ENCODE results near the gene MANEA.

MANEA gene

DNA sequence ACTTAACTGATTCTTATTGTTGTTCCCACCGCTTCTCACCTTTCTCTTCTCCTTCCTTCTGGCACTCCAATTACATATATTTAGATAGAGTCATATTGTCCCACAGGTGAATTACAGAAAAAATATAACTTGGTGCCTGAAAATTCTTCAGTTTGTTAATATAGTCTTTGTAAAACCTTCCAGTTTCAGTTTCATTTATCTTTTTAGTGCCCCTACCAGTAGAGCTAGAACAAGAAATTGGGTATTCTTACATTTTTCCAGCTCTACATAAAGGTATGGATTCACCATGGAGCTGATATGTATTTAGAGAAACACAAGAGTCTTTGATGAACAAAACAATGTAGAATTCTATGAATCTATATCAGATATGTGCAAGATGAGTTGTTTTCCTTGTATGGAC lies 10.7 kb downstream of the MANEA start:
- no peak for DNase-seq (ENCODE audit: low read depth in 1 of 2, low spot score in 1 of 2)

GRCh38 chr6:95589067-95589466 lies 11.7 kb downstream of the MANEA start:
- DNase-seq (ENCODE audit: low read depth in 1 of 2, low spot score in 1 of 2): no peak

- no peak for DNase-seq (ENCODE audit: low read depth in 1 of 2, low spot score in 1 of 2)
These were observed 12.7 kb downstream of the MANEA start for GRCh38 chr6:95589826-95590570.

DNA sequence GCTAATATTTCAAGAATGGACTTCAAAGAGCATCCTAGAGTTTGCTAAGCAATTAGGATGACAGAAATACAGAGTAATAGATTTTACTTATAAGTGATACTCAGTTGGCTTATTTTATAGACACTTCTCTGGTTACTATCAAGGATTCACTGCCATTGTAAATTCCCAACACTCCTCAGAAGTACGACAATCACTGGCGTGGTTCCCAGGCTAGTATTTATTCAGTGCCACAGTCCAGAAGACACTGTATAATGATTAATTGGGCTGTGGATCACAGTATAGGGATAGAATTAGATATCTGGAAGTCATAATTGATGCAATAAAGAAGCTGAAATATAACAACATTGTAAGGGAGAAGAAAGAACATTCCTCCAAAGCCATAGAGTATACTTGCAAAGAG lies 15.7 kb downstream of the MANEA start:
- no peak for DNase-seq (ENCODE audit: low read depth in 1 of 2, low spot score in 1 of 2)

DNA sequence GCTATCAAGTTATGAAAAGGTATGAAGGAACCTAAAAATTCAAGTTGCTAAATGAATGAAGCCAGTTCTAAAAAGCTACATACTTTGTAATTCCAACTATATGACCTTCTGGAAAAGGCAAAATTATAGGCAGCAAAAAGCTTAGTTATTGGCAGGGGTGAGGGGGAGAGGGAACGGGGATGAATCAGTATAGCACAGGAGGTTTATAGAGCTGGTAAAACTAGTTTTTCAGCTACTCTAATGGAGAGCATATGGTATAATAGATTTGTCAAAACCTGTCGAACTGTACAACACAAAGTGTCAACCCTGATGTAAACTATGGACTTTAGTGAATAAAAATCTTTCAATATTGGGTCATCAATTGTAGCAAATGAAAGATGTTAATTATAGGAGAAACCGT lies 18.7 kb downstream of the MANEA start:
- DNase-seq (ENCODE audit: low read depth in 1 of 2, low spot score in 1 of 2): no peak

DNA sequence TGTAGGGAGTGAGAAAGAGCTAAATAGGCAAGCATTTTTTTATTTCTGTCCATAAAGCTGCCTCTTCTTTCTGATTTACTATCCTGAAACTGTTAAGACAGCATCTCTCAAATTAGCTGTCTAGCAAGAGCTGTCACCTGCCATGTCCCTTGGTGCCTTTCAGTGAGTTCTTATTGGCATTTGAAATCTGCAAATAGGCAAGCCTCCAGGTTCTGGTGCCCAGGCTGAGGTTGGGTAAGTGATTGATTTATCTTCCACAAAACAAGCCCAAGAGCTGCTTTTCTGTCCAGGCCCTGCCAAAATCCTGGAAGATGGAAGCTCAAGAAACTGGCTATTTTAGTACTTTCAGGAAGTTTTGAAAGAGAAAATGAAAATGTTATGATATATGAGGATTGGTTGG lies 22.4 kb downstream of the MANEA start:
- DNase-seq (ENCODE audit: low read depth in 1 of 2, low spot score in 1 of 2): no peak

DNA sequence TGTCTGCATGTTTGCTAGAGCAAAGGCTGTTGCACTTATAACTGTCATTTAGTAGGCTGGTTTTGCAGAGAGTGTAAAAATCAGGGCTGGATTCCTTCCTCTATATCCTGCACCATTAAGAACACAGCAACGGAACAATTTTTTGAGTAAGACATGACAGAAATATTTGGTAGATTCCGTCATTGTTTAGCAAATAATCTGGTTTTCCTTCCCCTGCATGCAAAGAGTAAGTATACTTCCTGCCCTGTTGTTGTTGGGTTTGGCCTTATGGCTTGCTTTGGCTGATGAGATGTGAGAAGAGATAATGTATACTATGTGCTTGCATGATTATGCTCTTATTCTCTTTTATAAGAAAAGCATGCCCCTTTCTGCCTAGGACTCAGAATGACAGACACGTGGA lies 23.8 kb downstream of the MANEA start:
- DNase-seq (ENCODE audit: low read depth in 1 of 2, low spot score in 1 of 2): no peak

GRCh38 chr6:95614094-95614493 lies 36.8 kb downstream of the MANEA start:
- DNase-seq (ENCODE audit: low read depth in 1 of 2, low spot score in 1 of 2): no peak

DNA sequence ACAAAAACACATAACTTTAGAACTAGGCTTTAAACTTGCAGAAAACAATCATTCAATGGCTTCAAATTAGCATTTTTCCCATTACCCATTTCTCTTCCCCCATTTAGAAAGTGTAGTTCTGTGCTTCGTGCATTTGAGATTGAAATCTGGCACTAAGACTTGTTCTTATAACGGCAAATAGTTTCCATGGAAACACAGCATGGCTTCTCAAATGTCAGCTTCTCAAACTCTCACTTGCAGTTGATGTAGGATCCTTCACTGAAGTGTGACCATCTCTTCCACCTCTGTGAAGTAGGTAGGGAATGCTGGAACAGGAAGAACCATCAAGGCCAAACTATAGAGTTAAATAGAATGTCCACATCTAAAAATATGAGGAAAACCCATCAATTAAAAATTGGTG lies 52.2 kb downstream of the MANEA start:
- DNase-seq (ENCODE audit: low read depth in 1 of 2, low spot score in 1 of 2): no peak

GRCh38 chr6:95636552-95637431 lies 59.5 kb downstream of the MANEA start:
- DNase-seq (ENCODE audit: low read depth in 1 of 2, low spot score in 1 of 2): no peak

DNA sequence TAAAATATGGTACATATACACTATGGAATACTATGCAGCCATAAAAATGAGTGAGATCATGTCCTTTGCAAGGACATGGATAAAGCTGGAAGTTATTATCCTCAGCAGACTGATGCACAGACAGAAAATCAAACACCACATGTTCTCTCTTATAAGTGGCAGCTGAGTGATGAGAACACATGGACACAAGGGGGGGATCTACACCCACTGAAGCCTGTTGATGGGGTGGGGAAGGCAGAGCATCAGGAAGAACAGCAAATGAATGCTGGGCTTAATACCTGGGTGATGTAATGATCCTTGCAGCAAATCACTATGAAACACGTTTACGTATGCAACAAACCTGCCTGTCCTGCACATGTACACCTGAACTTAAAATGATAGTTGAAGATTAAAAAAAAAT lies 71.3 kb downstream of the MANEA start:
- no peak for DNase-seq (ENCODE audit: low read depth in 1 of 2, low spot score in 1 of 2)

GRCh38 chr6:95649451-95649850 lies 72.1 kb downstream of the MANEA start:
- DNase-seq (ENCODE audit: low read depth in 1 of 2, low spot score in 1 of 2): no peak

GRCh38 chr6:95654176-95654575 lies 76.8 kb downstream of the MANEA start:
- DNase-seq (ENCODE audit: low read depth in 1 of 2, low spot score in 1 of 2): no peak

DNA sequence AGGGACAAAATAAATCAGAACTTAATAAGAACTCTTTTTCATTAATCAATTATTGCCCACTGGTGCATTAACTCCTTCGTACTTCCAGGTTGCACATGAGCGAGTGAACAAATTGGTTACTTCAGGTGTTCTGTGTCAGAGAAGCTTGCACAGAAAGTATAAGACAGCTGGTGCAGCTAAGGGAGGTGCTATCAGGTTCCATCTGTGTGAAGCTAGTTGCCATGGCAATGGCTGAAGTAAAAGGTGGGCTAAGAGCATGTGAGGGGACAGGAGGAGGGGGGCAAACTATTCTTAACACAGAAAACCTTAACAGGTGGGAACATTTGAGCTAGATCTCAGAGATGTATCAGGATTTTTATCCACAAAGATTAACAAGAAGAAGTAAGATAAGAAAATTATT lies 81.6 kb downstream of the MANEA start:
- DNase-seq (ENCODE audit: low read depth in 1 of 2, low spot score in 1 of 2): no peak
